BLaER1 (cell line): ENCODE data around the gene RND3.

ENCODE experiments used
- H3K27ac ChIP-seq: shearing (Covaris generic); formaldehyde crosslinking; 2 replicates; pipeline ENCODE4 v1.8.1; 2022
- H3K27me3 ChIP-seq: shearing (Covaris generic); formaldehyde crosslinking; 2 replicates; pipeline ENCODE4 v1.8.1; 2022
- H3K36me3 ChIP-seq: shearing (Covaris generic); formaldehyde crosslinking; 2 replicates; pipeline ENCODE4 v1.8.1; 2022
- H3K4me1 ChIP-seq: shearing (Covaris generic); formaldehyde crosslinking; 2 replicates; pipeline ENCODE4 v1.8.1; 2022
- H3K4me2 ChIP-seq: shearing (Covaris generic); formaldehyde crosslinking; 2 replicates; pipeline ENCODE4 v1.8.1; 2022
- H3K4me3 ChIP-seq: shearing (Covaris generic); formaldehyde crosslinking; 2 replicates; pipeline ENCODE4 v1.8.1; 2022
- H3K9ac ChIP-seq: shearing (Covaris generic); formaldehyde crosslinking; 2 replicates; pipeline ENCODE4 v1.8.1; 2022
- H3K9me3 ChIP-seq: shearing (Covaris generic); formaldehyde crosslinking; 2 replicates; pipeline ENCODE4 v1.8.1; 2022
- H4K20me1 ChIP-seq: shearing (Covaris generic); formaldehyde crosslinking; 2 replicates; pipeline ENCODE4 v1.8.1; 2022
- Cebpa-rat ChIP-seq: shearing (Covaris generic); IDR thresholded peaks from 2 replicates; pipeline ENCODE4 v1.8.1; 2022

RND3 gene

DNA sequence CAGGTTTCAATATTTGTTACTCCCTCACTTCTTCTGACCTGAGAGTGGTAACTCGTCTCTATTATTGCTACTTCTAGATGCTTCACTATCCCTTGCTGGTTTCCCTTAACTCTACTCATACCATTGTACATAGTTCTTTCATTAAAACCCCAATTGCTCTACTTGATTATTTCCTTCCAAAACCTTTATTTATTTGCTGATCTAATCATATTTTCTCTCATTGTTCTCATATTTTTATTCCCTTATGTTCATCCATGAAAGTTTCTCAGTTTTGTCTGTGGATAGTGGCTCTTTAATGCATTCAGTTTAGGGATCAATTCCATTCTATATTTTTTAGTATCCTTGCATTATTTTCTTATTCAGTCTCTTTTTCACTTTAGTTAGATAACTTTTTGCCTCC lies 42.1 kb downstream of the RND3 start:
- no peaks in the 10 kb centered on the region for H3K36me3 ChIP-seq
- no peak overlapping the region for H3K9ac ChIP-seq
- no peaks in the 10 kb centered on the region for H3K9me3 ChIP-seq
- H3K27ac ChIP-seq = no peak overlapping the region
- no peak for TF ChIP-seq Cebpa-rat
- no peaks in the 10 kb centered on the region for H4K20me1 ChIP-seq
- H3K4me1 ChIP-seq = no peaks in the 10 kb centered on the region
- H3K4me2 ChIP-seq = no peak overlapping the region
- no peaks in the 10 kb centered on the region for H3K27me3 ChIP-seq
- H3K4me3 ChIP-seq = no peak overlapping the region

DNA sequence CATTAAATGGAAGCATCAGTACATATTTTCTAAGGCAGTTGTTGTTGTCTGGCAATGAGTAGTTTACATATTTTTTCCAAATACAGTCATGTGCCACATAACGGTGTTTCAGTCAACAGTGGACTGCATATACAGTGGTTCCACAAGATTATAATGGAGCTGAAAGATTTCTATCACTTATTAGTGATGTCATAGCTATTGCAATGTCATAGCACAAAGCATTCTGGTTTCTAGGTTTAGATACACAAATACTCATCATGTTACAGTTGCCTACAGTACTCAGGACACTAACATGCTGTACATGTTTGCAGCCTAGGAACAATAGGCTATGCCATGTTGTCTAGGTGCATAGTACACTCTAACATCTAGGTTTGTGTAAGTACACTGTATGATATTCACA lies 45.0 kb downstream of the RND3 start:
- no peak overlapping the region for H3K4me2 ChIP-seq
- H3K27ac ChIP-seq = no peak overlapping the region
- no peaks in the 10 kb centered on the region for H3K27me3 ChIP-seq
- no peak for TF ChIP-seq Cebpa-rat
- no peaks in the 10 kb centered on the region for H3K4me1 ChIP-seq
- H3K9ac ChIP-seq = no peak overlapping the region
- H4K20me1 ChIP-seq = no peaks in the 10 kb centered on the region
- no peaks in the 10 kb centered on the region for H3K36me3 ChIP-seq
- H3K9me3 ChIP-seq = no peaks in the 10 kb centered on the region
- no peak overlapping the region for H3K4me3 ChIP-seq

DNA sequence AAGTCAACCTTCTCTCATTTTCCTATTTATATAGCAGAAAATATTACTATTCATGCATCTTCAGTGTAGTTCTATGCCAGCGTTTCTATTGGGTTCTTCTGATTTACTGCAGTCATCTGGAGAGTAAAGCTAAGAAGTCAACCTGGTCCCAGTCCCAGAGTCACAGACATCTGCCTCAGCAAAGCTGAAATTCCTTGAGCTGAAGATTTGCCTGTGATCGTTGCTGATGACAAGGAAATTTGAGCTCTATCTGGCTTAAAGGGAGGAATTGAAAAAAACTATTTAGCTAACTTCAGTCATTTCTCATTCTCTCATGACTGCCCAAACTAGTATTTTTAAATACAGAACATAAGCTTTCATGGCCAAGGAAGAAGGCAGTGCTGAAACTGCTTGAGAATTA lies 45.7 kb downstream of the RND3 start:
- TF ChIP-seq Cebpa-rat = no peak
- Histone ChIP-seq H3K36me3 (no peaks in the 10 kb centered on the region), H3K4me1 (no peaks in the 10 kb centered on the region), H3K9ac (no peak overlapping the region), H3K9me3 (peaks cover 3% of the 10 kb centered on the region; the same call in 1 of the 2 replicates), H3K4me2 (no peak overlapping the region), H3K27ac (no peak overlapping the region), H4K20me1 (no peaks in the 10 kb centered on the region), H3K4me3 (no peak overlapping the region), H3K27me3 (no peaks in the 10 kb centered on the region)

DNA sequence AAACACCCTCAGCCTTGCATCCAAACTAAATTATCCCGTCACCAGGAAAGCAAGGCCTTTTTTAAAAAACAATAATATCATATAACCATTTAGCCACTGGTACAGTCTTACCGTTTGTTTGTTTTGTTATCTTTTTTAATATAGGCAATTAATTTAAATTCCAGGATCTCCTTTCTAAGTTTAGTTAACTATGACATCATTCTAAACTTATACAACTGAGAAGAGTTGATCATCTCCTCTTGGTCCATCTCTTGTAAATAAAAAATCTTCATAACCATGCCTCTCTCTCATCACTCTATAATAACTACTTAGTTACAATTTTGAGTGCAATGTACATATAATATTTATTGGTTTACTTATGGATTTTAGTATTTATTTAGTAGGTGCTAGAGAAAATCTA lies 46.2 kb downstream of the RND3 start:
- Histone ChIP-seq H4K20me1 (no peaks in the 10 kb centered on the region), H3K4me2 (no peak overlapping the region), H3K36me3 (no peaks in the 10 kb centered on the region), H3K4me1 (no peaks in the 10 kb centered on the region), H3K9me3 (peaks cover 5% of the 10 kb centered on the region), H3K9ac (no peak overlapping the region), H3K27ac (no peak overlapping the region), H3K27me3 (no peaks in the 10 kb centered on the region), H3K4me3 (no peak overlapping the region)
- no peak for TF ChIP-seq Cebpa-rat

DNA sequence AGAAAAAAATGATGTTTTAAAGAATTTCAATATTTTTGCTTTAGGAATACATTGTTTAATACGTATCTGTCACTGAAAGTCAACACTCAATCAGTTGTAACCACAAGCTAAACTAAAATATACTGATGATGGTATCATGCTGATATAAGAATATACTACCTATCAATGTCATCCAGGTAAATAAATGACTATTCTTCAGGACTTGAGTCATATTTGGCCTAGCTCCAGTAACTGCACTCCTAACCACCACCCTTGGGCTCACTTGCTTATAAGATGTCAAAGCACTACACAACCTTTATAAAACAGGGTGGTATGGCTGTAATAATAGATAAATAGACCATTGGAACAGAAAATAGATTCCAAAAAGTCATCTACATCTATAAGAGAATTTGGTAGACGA lies 48.8 kb downstream of the RND3 start:
- H3K9ac ChIP-seq = no peak overlapping the region

DNA sequence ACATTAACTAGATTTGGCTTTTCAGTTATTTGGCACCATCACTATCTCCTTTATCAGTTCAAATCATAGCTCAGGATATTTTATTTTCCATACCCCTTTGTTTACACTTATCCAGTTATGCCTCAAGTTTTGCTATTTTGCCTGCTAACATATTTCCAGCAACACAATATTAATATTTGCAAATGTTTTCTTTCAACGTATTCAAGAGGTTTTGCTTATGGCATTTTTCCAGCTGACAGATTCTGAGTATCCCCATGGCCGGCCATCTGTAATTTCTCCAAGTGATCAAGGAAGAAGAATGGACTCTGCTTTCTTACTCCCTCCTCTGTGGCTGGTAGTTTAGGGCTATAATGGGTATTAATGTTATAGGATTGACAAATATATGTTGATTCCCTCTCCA lies 49.4 kb downstream of the RND3 start:
- no peak overlapping the region for H3K9ac ChIP-seq
- no peaks in the 10 kb centered on the region for H4K20me1 ChIP-seq
- peaks cover 17% of the 10 kb centered on the region for H3K9me3 ChIP-seq
- no peaks in the 10 kb centered on the region for H3K4me1 ChIP-seq
- no peak overlapping the region for H3K27ac ChIP-seq
- no peak for TF ChIP-seq Cebpa-rat
- H3K4me2 ChIP-seq = no peak overlapping the region
- H3K4me3 ChIP-seq = no peak overlapping the region
- no peaks in the 10 kb centered on the region for H3K36me3 ChIP-seq
- no peaks in the 10 kb centered on the region for H3K27me3 ChIP-seq

More for the DNA sequence above, 48.8 kb downstream of the RND3 start:
- peaks cover 17% of the 10 kb centered on the region for H3K9me3 ChIP-seq
- TF ChIP-seq Cebpa-rat = no peak
- H3K4me2 ChIP-seq = no peak overlapping the region
- no peaks in the 10 kb centered on the region for H4K20me1 ChIP-seq
- no peak overlapping the region for H3K4me3 ChIP-seq
- H3K27me3 ChIP-seq = no peaks in the 10 kb centered on the region
- H3K36me3 ChIP-seq = no peaks in the 10 kb centered on the region
- no peaks in the 10 kb centered on the region for H3K4me1 ChIP-seq
- H3K27ac ChIP-seq = no peak overlapping the region

DNA sequence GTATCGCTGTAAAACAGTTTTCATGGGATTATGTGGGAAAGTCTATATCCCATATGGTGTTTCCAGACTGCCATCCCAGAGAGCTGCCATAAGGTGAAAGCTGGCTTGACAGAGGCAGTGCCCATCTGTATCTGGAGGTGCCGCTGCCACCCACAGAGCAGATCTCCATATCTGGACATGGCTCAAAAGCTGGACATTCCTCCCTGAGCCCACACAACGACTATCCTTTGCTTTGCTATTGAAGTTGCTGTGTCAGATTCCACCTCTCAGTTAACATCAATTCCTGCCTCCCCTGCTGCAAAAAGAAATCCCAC lies 55.2 kb downstream of the RND3 start:
- no peak overlapping the region for H3K4me3 ChIP-seq
- H3K36me3 ChIP-seq = no peaks in the 10 kb centered on the region
- no peaks in the 10 kb centered on the region for H4K20me1 ChIP-seq
- H3K4me1 ChIP-seq = no peaks in the 10 kb centered on the region
- H3K4me2 ChIP-seq = no peak overlapping the region
- H3K9ac ChIP-seq = no peak overlapping the region
- H3K27ac ChIP-seq = no peak overlapping the region
- no peak for TF ChIP-seq Cebpa-rat
- H3K9me3 ChIP-seq = peaks cover 17% of the 10 kb centered on the region
- H3K27me3 ChIP-seq = no peaks in the 10 kb centered on the region

DNA sequence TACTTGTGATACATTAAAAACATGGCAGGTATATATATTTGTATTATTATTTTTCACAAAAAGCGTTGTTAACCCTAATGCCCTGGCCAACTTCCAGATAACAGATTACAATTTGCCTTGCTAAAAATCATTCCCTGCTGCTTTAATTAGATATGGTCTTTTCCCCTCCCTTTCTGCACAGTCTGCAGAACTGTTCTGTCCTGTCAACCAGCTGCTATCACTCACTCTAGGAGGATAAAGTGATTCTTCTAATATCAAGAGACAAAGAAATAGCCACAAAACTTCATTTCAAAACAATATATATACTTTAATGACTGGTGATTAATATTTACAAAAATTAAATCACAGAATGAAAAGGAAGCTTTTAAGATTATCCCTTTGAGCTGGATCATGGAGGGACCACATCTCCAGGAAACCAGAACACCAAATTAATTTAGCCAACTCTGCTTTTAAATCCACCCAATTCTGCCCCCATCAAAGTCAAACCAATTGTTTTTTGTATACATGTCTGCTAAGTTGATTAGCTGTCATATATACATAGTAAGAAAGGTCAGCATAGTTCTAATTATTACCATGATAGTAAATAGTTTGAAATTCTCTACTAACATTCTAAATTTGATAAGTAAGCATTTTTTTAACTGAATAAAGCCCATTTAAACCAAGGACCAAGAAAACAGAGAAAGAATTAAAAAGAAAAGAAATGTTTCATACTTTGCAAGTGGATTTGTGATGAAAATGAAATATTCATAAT lies 55.7 kb downstream of the RND3 start:
- H3K27ac ChIP-seq = no peak overlapping the region
- peaks cover 13% of the 10 kb centered on the region for H3K9me3 ChIP-seq
- no peaks in the 10 kb centered on the region for H4K20me1 ChIP-seq
- H3K4me3 ChIP-seq = no peak overlapping the region
- H3K4me1 ChIP-seq = no peaks in the 10 kb centered on the region
- H3K4me2 ChIP-seq = no peak overlapping the region
- no peak overlapping the region for H3K9ac ChIP-seq
- no peaks in the 10 kb centered on the region for H3K36me3 ChIP-seq
- TF ChIP-seq Cebpa-rat = no peak
- no peaks in the 10 kb centered on the region; the same call in 1 of the 2 replicates for H3K27me3 ChIP-seq

DNA sequence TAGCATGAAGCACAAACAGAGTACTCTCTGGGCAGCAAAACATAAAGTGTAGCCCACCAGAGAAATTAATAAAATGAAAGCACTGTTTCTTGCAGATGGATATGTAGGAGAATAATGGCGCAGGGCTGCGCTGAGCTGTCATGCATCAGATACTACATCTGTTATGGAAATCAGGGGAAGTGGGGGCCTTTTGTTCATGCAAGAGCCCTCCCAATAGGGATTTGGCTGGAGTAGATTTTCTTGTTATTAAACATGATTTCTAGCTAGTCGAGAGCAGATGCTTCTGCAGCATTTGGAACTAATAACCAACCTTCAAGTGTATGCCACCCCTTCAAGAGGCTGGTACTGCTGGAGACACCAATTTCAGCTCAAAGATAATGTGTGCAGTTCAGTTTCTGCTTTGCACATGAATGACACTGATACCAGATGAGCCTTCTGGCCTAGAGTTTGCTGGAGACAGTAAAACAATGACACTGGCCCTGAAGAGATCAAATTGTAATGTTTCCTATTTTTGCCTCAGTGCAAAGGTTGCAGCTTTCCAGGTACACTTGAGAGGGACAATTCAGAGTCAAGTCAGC lies 58.0 kb downstream of the RND3 start:
- Histone ChIP-seq H3K27ac (no peak overlapping the region), H3K4me2 (no peak overlapping the region), H3K9ac (no peak overlapping the region), H3K27me3 (no peaks in the 10 kb centered on the region; the same call in 1 of the 2 replicates), H3K36me3 (no peaks in the 10 kb centered on the region), H3K9me3 (no peaks in the 10 kb centered on the region), H4K20me1 (no peaks in the 10 kb centered on the region), H3K4me3 (no peak overlapping the region), H3K4me1 (no peaks in the 10 kb centered on the region)
- TF ChIP-seq Cebpa-rat = no peak

DNA sequence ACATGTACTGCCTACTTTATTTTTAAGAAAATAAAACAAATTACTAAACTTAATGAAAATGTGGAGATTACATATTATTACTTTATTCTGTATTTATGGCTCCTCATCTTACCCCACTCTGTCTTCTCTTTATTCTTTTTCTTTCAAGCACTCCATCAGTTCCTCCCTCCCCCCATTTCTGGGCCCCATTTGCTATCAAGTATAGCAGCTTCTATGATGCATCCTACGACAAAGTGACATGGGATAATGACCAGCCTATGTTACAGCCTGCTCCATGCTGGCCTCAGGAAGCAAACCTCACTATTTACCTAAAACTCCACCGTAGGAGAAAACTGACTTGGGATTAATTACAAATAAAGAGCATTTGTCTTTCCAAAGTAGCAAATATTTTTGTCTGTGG lies 58.8 kb downstream of the RND3 start:
- H4K20me1 ChIP-seq = no peaks in the 10 kb centered on the region
- H3K9ac ChIP-seq = no peak overlapping the region
- no peaks in the 10 kb centered on the region; the same call in 1 of the 2 replicates for H3K27me3 ChIP-seq
- no peaks in the 10 kb centered on the region for H3K36me3 ChIP-seq
- H3K9me3 ChIP-seq = no peaks in the 10 kb centered on the region
- H3K4me1 ChIP-seq = no peaks in the 10 kb centered on the region
- H3K4me2 ChIP-seq = no peak overlapping the region
- H3K27ac ChIP-seq = no peak overlapping the region
- H3K4me3 ChIP-seq = no peak overlapping the region
- TF ChIP-seq Cebpa-rat = no peak

DNA sequence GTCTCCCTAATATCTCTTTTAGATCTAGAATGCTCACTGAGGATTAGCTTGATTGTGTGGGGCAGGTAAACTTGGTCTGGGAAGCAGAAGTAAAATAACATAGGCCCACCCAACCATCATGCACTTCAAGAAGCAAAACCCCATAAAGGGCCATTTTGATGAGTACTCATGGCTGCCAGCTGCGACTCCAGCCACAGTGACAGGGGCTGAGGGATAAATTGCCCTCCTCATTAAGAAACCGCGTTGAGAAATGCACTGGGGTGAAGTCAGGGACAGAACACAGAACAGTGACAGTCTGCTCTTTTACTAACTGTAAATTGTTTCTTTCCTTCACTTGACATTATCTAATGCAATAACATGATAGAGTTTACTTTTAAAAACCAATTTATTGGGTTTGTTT lies 60.2 kb downstream of the RND3 start:
- Histone ChIP-seq H3K4me2 (no peak overlapping the region), H3K27me3 (no peaks in the 10 kb centered on the region; the same call in 1 of the 2 replicates), H3K4me1 (no peaks in the 10 kb centered on the region), H3K36me3 (no peaks in the 10 kb centered on the region), H3K9ac (no peak overlapping the region), H4K20me1 (no peaks in the 10 kb centered on the region), H3K4me3 (no peak overlapping the region), H3K9me3 (no peaks in the 10 kb centered on the region), H3K27ac (no peak overlapping the region)
- no peak for TF ChIP-seq Cebpa-rat
